Fibroblast of lung (primary cell): ENCODE measurements around the gene TJP2.

ENCODE experiments used
- CTCF ChIP-seq, 2 donors: IDR thresholded peaks in 1 of 2; conservative IDR thresholded peaks in 1 of 2; 1 replicate in 1 of 2; 2 replicates in 1 of 2; pipeline ENCODE4 v1.5.1; 2011 to 2012; ENCODE audit warnings: low read length in 2 of 2, control low read depth in 1 of 2, inconsistent platforms in 1 of 2, low read depth in 1 of 2, mild to moderate bottlenecking in 1 of 2
- EZH2 ChIP-seq: IDR thresholded peaks from 2 replicates; pipeline ENCODE4 v1.5.1; 2012; ENCODE audit warnings: low read length, control low read depth, mild to moderate bottlenecking; ENCODE audit errors: missing control alignments

- TF ChIP-seq CTCF (conservative IDR thresholded peaks at IDR 0.05 in 1 of 2, IDR thresholded peaks at IDR 0.05 in 1 of 2; ENCODE audit: low read depth in 1 of 2, low read length in 2 of 2), result no peak
- TF ChIP-seq EZH2, result no peak
Measured at GRCh38 chr9:69147041-69147834, 26.8 kb upstream of the TJP2 start.
